ENCODE measurements around the gene TPST2.

Gene TPST2

DNA sequence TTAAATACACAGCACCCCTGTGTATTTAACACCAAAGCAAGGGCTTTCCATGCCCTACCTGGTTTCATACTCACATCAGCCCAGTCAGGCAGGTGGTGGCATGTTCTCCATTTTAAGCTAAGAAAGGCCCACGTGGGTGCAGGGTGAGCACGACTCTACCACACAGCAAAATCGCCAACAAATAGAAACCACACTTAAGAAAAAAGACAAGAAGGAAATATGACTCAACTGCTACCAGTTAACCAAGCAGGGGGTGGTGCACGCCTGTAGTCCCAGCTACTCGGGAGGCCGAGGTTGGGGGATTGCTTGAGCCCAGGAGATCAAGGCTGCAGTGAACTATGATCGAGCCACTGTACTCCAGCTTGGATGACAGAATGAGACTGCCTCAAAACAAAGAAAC, 42.5 kb downstream of the TPST2 start:
- peak overlapping the region; percentile 41 for H3K27ac ChIP-seq (ENCODE audit: low read depth, low read length)
- H3K36me3 ChIP-seq (ENCODE audit: control insufficient read depth, low read length) = peaks cover 56% of the 10 kb centered on the region
- no peak overlapping the region for H3K4me3 ChIP-seq (ENCODE audit: low read length)
- H3K4me2 ChIP-seq (ENCODE audit: low read length) = peak overlapping the region; percentile 26
- peaks cover 88% of the 10 kb centered on the region for H3K4me1 ChIP-seq (ENCODE audit: control insufficient read depth, low read length)
- no peaks in the 10 kb centered on the region for H3K9me2 ChIP-seq (replicated peaks; ENCODE audit: control insufficient read depth, low read length)
- H3K27me3 ChIP-seq (ENCODE audit: control insufficient read depth, low read length) = no peaks in the 10 kb centered on the region
- H3K79me2 ChIP-seq (ENCODE audit: control insufficient read depth, low read length) = peaks cover 92% of the 10 kb centered on the region
- no peaks in the 10 kb centered on the region for H4K20me1 ChIP-seq (ENCODE audit: control insufficient read depth, insufficient read depth, low read depth, low read length)
- TF ChIP-seq EZH2phosphoT487 (IDR thresholded peaks at IDR 0.05; ENCODE audit: borderline replicate concordance, low read length) (no peak), CTCF (IDR thresholded peaks at IDR 0.05; ENCODE audit: low read depth, low read length, poor library complexity, severe bottlenecking) (no peak)
- peaks cover 5% of the 10 kb centered on the region; the same call in 1 of the 2 replicates for H3F3A ChIP-seq (ENCODE audit: control insufficient read depth, insufficient read depth)
- no peaks in the 10 kb centered on the region for H3K9me3 ChIP-seq (ENCODE audit: control insufficient read depth, insufficient read depth, low read length)

DNA sequence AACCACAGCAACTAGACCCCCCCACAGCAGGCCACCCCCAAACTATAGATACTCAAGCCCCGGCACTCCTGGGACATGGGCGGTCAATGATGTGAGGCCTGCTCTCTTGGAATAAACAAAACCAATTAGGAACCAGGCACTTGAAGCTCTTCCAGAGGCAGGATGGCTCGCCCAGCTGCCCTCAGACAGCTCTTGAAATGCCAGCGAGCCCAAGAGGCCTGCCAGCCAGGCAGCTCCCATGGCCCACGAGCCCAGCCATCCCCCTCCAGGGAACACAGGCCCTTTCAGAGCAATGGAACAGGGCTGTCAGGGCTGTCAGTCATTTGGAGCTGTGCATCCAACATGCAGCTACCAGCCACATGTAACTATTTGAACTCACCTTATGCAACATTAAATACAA, 43.6 kb downstream of the TPST2 start:
- H3K79me2 ChIP-seq (ENCODE audit: control insufficient read depth, low read length) = peaks cover 92% of the 10 kb centered on the region
- no peak for TF ChIP-seq EZH2phosphoT487 (IDR thresholded peaks at IDR 0.05; ENCODE audit: borderline replicate concordance, low read length)
- TF ChIP-seq CTCF (IDR thresholded peaks at IDR 0.05; ENCODE audit: low read depth, low read length, poor library complexity, severe bottlenecking) = no peak
- no peaks in the 10 kb centered on the region for H4K20me1 ChIP-seq (ENCODE audit: control insufficient read depth, insufficient read depth, low read depth, low read length)
- H3K9me3 ChIP-seq (ENCODE audit: control insufficient read depth, insufficient read depth, low read length) = no peaks in the 10 kb centered on the region
- H3K4me1 ChIP-seq (ENCODE audit: control insufficient read depth, low read length) = peaks cover 91% of the 10 kb centered on the region
- peak overlapping the region; percentile 2; the same call in 1 of the 2 replicates for H3K4me3 ChIP-seq (ENCODE audit: low read length)
- H3K36me3 ChIP-seq (ENCODE audit: control insufficient read depth, low read length) = peaks cover 68% of the 10 kb centered on the region
- H3K27me3 ChIP-seq (ENCODE audit: control insufficient read depth, low read length) = no peaks in the 10 kb centered on the region
- no peaks in the 10 kb centered on the region for H3K9me2 ChIP-seq (replicated peaks; ENCODE audit: control insufficient read depth, low read length)
- peak overlapping the region; percentile 36 for H3K4me2 ChIP-seq (ENCODE audit: low read length)
- peak overlapping the region; percentile 41 for H3K27ac ChIP-seq (ENCODE audit: low read depth, low read length)
- H3F3A ChIP-seq (ENCODE audit: control insufficient read depth, insufficient read depth) = peaks cover 5% of the 10 kb centered on the region; the same call in 1 of the 2 replicates

DNA sequence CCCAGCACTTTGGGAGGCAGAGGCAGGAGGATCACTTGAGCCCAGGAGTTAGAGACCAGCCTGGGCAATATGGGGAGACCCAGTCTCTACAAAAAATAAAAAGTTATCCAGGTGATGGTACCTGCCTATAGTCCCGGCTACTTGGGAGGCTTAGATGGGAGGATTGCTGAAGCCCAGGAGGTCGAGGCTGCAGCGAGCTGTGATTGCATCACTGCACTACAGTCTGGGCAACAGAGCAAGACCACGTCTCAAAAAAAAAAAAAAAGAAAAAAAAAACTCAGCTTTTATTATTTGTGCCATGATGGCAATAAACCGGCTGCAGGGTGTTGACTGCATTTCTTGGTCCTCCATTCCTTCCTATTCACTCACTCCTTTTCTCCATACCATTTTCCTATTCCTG, 44.1 kb downstream of the TPST2 start:
- H3K36me3 ChIP-seq (ENCODE audit: control insufficient read depth, low read length) = peaks cover 72% of the 10 kb centered on the region
- H3K9me2 ChIP-seq (replicated peaks; ENCODE audit: control insufficient read depth, low read length) = no peaks in the 10 kb centered on the region
- no peaks in the 10 kb centered on the region for H3K9me3 ChIP-seq (ENCODE audit: control insufficient read depth, insufficient read depth, low read length)
- H3K27ac ChIP-seq (ENCODE audit: low read depth, low read length) = peak overlapping the region; percentile 41
- peak overlapping the region; percentile 36 for H3K4me2 ChIP-seq (ENCODE audit: low read length)
- no peaks in the 10 kb centered on the region for H3K27me3 ChIP-seq (ENCODE audit: control insufficient read depth, low read length)
- peaks cover 5% of the 10 kb centered on the region; the same call in 1 of the 2 replicates for H3F3A ChIP-seq (ENCODE audit: control insufficient read depth, insufficient read depth)
- H3K4me3 ChIP-seq (ENCODE audit: low read length) = no peak overlapping the region
- peaks cover 91% of the 10 kb centered on the region for H3K4me1 ChIP-seq (ENCODE audit: control insufficient read depth, low read length)
- no peaks in the 10 kb centered on the region for H4K20me1 ChIP-seq (ENCODE audit: control insufficient read depth, insufficient read depth, low read depth, low read length)
- TF ChIP-seq EZH2phosphoT487 (IDR thresholded peaks at IDR 0.05; ENCODE audit: borderline replicate concordance, low read length) (no peak), CTCF (IDR thresholded peaks at IDR 0.05; ENCODE audit: low read depth, low read length, poor library complexity, severe bottlenecking) (no peak)
- peaks cover 93% of the 10 kb centered on the region for H3K79me2 ChIP-seq (ENCODE audit: control insufficient read depth, low read length)
